Measurements from ENCODE around the gene MAB21L2.

Gene MAB21L2

GRCh38 chr4:150569384-150569987, 12.5 kb upstream of the MAB21L2 start:
- Histone ChIP-seq H3K9ac (ENCODE audit: low read depth, low read length, poor library complexity) (no peak overlapping the region), H2BK12ac (ENCODE audit: low read length) (no peak overlapping the region), H3K27ac (replicated peaks; ENCODE audit: low read length) (no peak overlapping the region), H3K4ac (ENCODE audit: low read length) (no peak overlapping the region), H3K36me3 (replicated peaks in 1 of 2; ENCODE audit: control insufficient read depth in 2 of 2, insufficient read depth in 2 of 2, low read length in 2 of 2) (peaks cover 0 to 2% of the 10 kb centered on the region in 2 donors), H3K18ac (ENCODE audit: low read length) (no peak overlapping the region), H2BK120ac (ENCODE audit: low read depth, low read length) (no peak overlapping the region), H3K4me2 (ENCODE audit: insufficient read depth, low read length, poor library complexity, severe bottlenecking) (no peak overlapping the region), H3K4me1 (ENCODE audit: control insufficient read depth in 2 of 2, insufficient read depth in 1 of 2, low read depth in 1 of 2, low read length in 2 of 2) (peaks cover 0 to 6% of the 10 kb centered on the region in 2 donors), H3K9me3 (replicated peaks in 1 of 2; ENCODE audit: control insufficient read depth in 2 of 2, insufficient read depth in 1 of 2, low read depth in 1 of 2, low read length in 2 of 2) (no peaks in the 10 kb centered on the region), H2BK5ac (ENCODE audit: low read length) (no peak overlapping the region), H4K91ac (ENCODE audit: low read depth, low read length, poor library complexity) (no peak overlapping the region), H3K14ac (ENCODE audit: low read length) (no peak overlapping the region), H3K79me1 (ENCODE audit: low read depth, low read length) (no peaks in the 10 kb centered on the region), H3K4me3 (ENCODE audit: low read length in 2 of 2) (no peak overlapping the region), H3K27me3 (ENCODE audit: control insufficient read depth in 3 of 3, insufficient read depth in 3 of 3, low read depth in 1 of 3, low read length in 3 of 3) (no peaks in the 10 kb centered on the region), H4K8ac (ENCODE audit: low read depth, low read length) (no peak overlapping the region), H2BK15ac (ENCODE audit: low read length) (no peak overlapping the region), H2AFZ (ENCODE audit: low read length) (no peak overlapping the region), H2AK5ac (ENCODE audit: low read depth, low read length) (no peak overlapping the region), H3K23ac (ENCODE audit: low read depth, low read length, poor library complexity) (no peak overlapping the region)
- no peak for DNase-seq (ENCODE audit: low spot score)
- WGBS, 2 donors (ENCODE audit: extremely low coverage in 2 of 2, insufficient read length in 2 of 2, insufficient replicate concordance in 1 of 2): no CpG with 5 or more reads among the region's 5 CpGs

- H4K91ac ChIP-seq (ENCODE audit: low read depth, low read length, poor library complexity): no peak overlapping the region
- H3K18ac ChIP-seq (ENCODE audit: low read length): no peak overlapping the region
- no peak overlapping the region for H3K14ac ChIP-seq (ENCODE audit: low read length)
- H3K4me1 ChIP-seq (ENCODE audit: control insufficient read depth in 2 of 2, insufficient read depth in 1 of 2, low read depth in 1 of 2, low read length in 2 of 2): peaks cover 0 to 6% of the 10 kb centered on the region in 2 donors
- no peaks in the 10 kb centered on the region for H3K79me1 ChIP-seq (ENCODE audit: low read depth, low read length)
- H4K8ac ChIP-seq (ENCODE audit: low read depth, low read length): no peak overlapping the region
- H3K4me2 ChIP-seq (ENCODE audit: insufficient read depth, low read length, poor library complexity, severe bottlenecking): no peak overlapping the region
- H3K23ac ChIP-seq (ENCODE audit: low read depth, low read length, poor library complexity): no peak overlapping the region
- H3K36me3 ChIP-seq (replicated peaks in 1 of 2; ENCODE audit: control insufficient read depth in 2 of 2, insufficient read depth in 2 of 2, low read length in 2 of 2): peaks cover 0 to 2% of the 10 kb centered on the region in 2 donors
- no peak overlapping the region for H3K9ac ChIP-seq (ENCODE audit: low read depth, low read length, poor library complexity)
- no peak overlapping the region for H2AK5ac ChIP-seq (ENCODE audit: low read depth, low read length)
- WGBS, 2 donors (ENCODE audit: extremely low coverage in 2 of 2, insufficient read length in 2 of 2, insufficient replicate concordance in 1 of 2): no CpG with 5 or more reads among the region's 4 CpGs
- H3K4me3 ChIP-seq (ENCODE audit: low read length in 2 of 2): no peak overlapping the region
- H3K9me3 ChIP-seq (replicated peaks in 1 of 2; ENCODE audit: control insufficient read depth in 2 of 2, insufficient read depth in 1 of 2, low read depth in 1 of 2, low read length in 2 of 2): no peaks in the 10 kb centered on the region
- H3K27me3 ChIP-seq (ENCODE audit: control insufficient read depth in 3 of 3, insufficient read depth in 3 of 3, low read depth in 1 of 3, low read length in 3 of 3): no peaks in the 10 kb centered on the region
- H3K27ac ChIP-seq (replicated peaks; ENCODE audit: low read length): no peak overlapping the region
- H2BK5ac ChIP-seq (ENCODE audit: low read length): no peak overlapping the region
- H2BK12ac ChIP-seq (ENCODE audit: low read length): no peak overlapping the region
- no peak overlapping the region for H3K4ac ChIP-seq (ENCODE audit: low read length)
- no peak for DNase-seq (ENCODE audit: low spot score)
- no peak overlapping the region for H2BK120ac ChIP-seq (ENCODE audit: low read depth, low read length)
- H2AFZ ChIP-seq (ENCODE audit: low read length): no peak overlapping the region
- H2BK15ac ChIP-seq (ENCODE audit: low read length): no peak overlapping the region
Measured at GRCh38 chr4:150569998-150570535, 11.9 kb upstream of the MAB21L2 start.

- no CpG with 5 or more reads among the region's 1 CpG for WGBS, 2 donors (ENCODE audit: extremely low coverage in 2 of 2, insufficient read length in 2 of 2, insufficient replicate concordance in 1 of 2)
- Histone ChIP-seq H2AK5ac (ENCODE audit: low read depth, low read length) (no peak overlapping the region), H3K4me2 (ENCODE audit: insufficient read depth, low read length, poor library complexity, severe bottlenecking) (no peak overlapping the region), H3K27me3 (ENCODE audit: control insufficient read depth in 3 of 3, insufficient read depth in 3 of 3, low read depth in 1 of 3, low read length in 3 of 3) (no peaks in the 10 kb centered on the region), H3K4ac (ENCODE audit: low read length) (no peak overlapping the region), H3K14ac (ENCODE audit: low read length) (no peak overlapping the region), H4K8ac (ENCODE audit: low read depth, low read length) (no peak overlapping the region), H3K9me3 (replicated peaks in 1 of 2; ENCODE audit: control insufficient read depth in 2 of 2, insufficient read depth in 1 of 2, low read depth in 1 of 2, low read length in 2 of 2) (no peaks in the 10 kb centered on the region), H2BK12ac (ENCODE audit: low read length) (no peak overlapping the region), H3K36me3 (replicated peaks in 1 of 2; ENCODE audit: control insufficient read depth in 2 of 2, insufficient read depth in 2 of 2, low read length in 2 of 2) (peaks cover 0 to 2% of the 10 kb centered on the region in 2 donors), H3K4me1 (ENCODE audit: control insufficient read depth in 2 of 2, insufficient read depth in 1 of 2, low read depth in 1 of 2, low read length in 2 of 2) (peaks cover 0 to 6% of the 10 kb centered on the region in 2 donors), H3K18ac (ENCODE audit: low read length) (no peak overlapping the region), H2BK5ac (ENCODE audit: low read length) (no peak overlapping the region), H2AFZ (ENCODE audit: low read length) (no peak overlapping the region), H3K27ac (replicated peaks; ENCODE audit: low read length) (no peak overlapping the region), H3K9ac (ENCODE audit: low read depth, low read length, poor library complexity) (no peak overlapping the region), H2BK120ac (ENCODE audit: low read depth, low read length) (no peak overlapping the region), H3K79me1 (ENCODE audit: low read depth, low read length) (no peaks in the 10 kb centered on the region), H4K91ac (ENCODE audit: low read depth, low read length, poor library complexity) (no peak overlapping the region), H2BK15ac (ENCODE audit: low read length) (no peak overlapping the region), H3K4me3 (ENCODE audit: low read length in 2 of 2) (no peak overlapping the region), H3K23ac (ENCODE audit: low read depth, low read length, poor library complexity) (no peak overlapping the region)
- DNase-seq (ENCODE audit: low spot score): no peak
Measured at GRCh38 chr4:150570862-150571261, 11.1 kb upstream of the MAB21L2 start.

DNA sequence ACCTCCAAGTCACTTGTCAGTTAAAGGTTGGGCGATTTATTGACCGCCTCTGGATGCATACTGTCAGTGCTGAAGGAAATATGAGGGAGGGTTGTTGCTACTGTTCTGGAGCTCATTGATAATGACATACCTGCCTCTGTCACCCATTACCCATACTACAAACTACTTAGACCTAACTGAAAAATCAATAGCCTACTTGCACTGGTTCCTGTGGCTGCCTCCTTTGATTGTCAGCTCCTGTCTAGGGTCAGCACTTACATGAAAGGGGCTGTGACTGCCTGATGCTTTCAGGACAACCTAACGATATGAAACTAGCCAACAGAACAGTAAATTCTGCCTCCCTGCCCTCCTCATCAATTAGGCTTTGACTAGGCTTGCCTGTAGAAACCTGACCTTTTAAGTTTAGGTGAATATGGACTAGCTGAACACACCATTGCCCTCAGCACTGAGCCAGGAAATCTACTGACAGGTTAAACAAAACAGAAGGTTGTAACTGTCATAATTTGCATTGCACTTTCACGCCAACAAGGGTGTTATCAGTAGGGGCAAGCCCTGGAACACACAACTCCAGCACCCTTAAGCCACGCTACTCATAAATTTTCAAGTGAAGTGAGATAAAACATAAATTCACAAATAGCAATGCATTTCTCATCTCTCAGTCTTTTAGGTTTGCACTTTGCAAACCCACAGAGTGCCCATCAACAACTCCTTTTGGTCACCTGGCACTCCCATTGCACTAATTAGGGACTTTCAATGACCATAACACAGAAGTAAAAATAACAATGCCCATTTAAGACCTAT, 9.0 kb upstream of the MAB21L2 start:
- Histone ChIP-seq H3K4me2 (ENCODE audit: insufficient read depth, low read length, poor library complexity, severe bottlenecking) (no peak overlapping the region), H3K4me1 (ENCODE audit: control insufficient read depth in 2 of 2, insufficient read depth in 1 of 2, low read depth in 1 of 2, low read length in 2 of 2) (peaks cover 0 to 6% of the 10 kb centered on the region in 2 donors), H2BK15ac (ENCODE audit: low read length) (no peak overlapping the region), H3K4me3 (ENCODE audit: low read length in 2 of 2) (no peak overlapping the region), H4K8ac (ENCODE audit: low read depth, low read length) (no peak overlapping the region), H4K91ac (ENCODE audit: low read depth, low read length, poor library complexity) (no peak overlapping the region), H3K27ac (replicated peaks; ENCODE audit: low read length) (no peak overlapping the region), H3K36me3 (replicated peaks in 1 of 2; ENCODE audit: control insufficient read depth in 2 of 2, insufficient read depth in 2 of 2, low read length in 2 of 2) (peaks cover 0 to 2% of the 10 kb centered on the region in 2 donors), H3K23ac (ENCODE audit: low read depth, low read length, poor library complexity) (no peak overlapping the region), H2AFZ (ENCODE audit: low read length) (no peak overlapping the region), H3K4ac (ENCODE audit: low read length) (no peak overlapping the region), H3K27me3 (ENCODE audit: control insufficient read depth in 3 of 3, insufficient read depth in 3 of 3, low read depth in 1 of 3, low read length in 3 of 3) (no peaks in the 10 kb centered on the region), H3K14ac (ENCODE audit: low read length) (no peak overlapping the region), H2AK5ac (ENCODE audit: low read depth, low read length) (no peak overlapping the region), H3K9me3 (replicated peaks in 1 of 2; ENCODE audit: control insufficient read depth in 2 of 2, insufficient read depth in 1 of 2, low read depth in 1 of 2, low read length in 2 of 2) (no peaks in the 10 kb centered on the region), H3K9ac (ENCODE audit: low read depth, low read length, poor library complexity) (no peak overlapping the region), H2BK12ac (ENCODE audit: low read length) (no peak overlapping the region), H3K18ac (ENCODE audit: low read length) (no peak overlapping the region), H3K79me1 (ENCODE audit: low read depth, low read length) (no peaks in the 10 kb centered on the region), H2BK120ac (ENCODE audit: low read depth, low read length) (no peak overlapping the region), H2BK5ac (ENCODE audit: low read length) (no peak overlapping the region)
- DNase-seq (ENCODE audit: low spot score): no peak
- no CpG with 5 or more reads among the region's 5 CpGs for WGBS, 2 donors (ENCODE audit: extremely low coverage in 2 of 2, insufficient read length in 2 of 2, insufficient replicate concordance in 1 of 2)
